ENCODE data around the gene STK25.

DNA sequence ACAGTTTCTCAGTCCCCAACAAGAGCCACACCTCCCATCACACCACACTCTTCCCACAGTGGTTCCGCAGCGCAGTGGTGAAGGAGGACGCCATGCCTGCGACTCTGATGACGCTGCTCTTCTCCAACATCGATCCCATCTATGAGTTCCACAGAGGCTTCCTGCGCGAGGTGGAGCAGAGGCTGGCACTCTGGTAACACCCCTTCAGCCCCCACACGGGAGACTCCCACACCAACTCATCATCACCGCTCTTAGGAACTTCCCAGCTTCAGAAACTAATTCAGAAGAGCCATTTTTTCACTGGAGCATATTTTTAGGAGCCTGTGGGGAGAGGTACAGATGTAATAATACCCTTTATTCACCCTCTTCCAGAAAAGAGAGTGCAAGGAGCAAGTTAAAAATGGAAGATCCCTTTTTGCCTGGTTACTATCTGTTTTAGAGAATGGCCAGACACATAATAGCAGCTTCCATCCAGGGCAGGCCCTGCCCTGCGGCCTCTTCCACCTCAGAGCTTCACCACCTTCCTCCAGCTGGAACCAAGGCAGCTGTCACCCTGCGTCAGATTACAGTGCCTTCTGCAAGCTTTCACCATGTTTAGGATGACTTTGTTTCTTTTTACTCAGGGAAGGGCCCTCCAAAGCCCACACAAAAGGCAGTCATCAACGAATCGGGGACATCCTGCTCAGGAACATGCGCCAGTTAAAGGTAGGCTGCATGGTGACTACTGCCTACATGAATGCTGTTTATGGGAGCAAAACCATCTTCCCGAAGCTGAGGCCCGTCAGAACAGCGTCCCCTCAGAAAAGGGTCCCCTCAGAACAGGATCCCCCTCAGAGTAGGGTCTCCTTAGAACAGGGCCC lies 44.9 kb downstream of the STK25 start:
- TF ChIP-seq ZNF24 (tag by site-specific recombination; IDR thresholded peaks at IDR 0.05) (no peak), GFI1B (tag by site-specific recombination; IDR thresholded peaks at IDR 0.05) (no peak), SALL2 (tag by site-specific recombination; IDR thresholded peaks at IDR 0.05; ENCODE audit: borderline replicate concordance) (no peak), PRDM4 (tag by site-specific recombination; IDR thresholded peaks at IDR 0.05) (no peak), ZFP3 (tag by site-specific recombination; IDR thresholded peaks at IDR 0.05; ENCODE audit: low read depth) (no peak), ZNF423 (tag by site-specific recombination; IDR thresholded peaks at IDR 0.05) (no peak), PRDM1 (tag by site-specific recombination; IDR thresholded peaks at IDR 0.05) (no peak), ZBTB44 (tag by site-specific recombination; IDR thresholded peaks at IDR 0.05) (no peak)
- TF ChIP-seq, protein P1, sequence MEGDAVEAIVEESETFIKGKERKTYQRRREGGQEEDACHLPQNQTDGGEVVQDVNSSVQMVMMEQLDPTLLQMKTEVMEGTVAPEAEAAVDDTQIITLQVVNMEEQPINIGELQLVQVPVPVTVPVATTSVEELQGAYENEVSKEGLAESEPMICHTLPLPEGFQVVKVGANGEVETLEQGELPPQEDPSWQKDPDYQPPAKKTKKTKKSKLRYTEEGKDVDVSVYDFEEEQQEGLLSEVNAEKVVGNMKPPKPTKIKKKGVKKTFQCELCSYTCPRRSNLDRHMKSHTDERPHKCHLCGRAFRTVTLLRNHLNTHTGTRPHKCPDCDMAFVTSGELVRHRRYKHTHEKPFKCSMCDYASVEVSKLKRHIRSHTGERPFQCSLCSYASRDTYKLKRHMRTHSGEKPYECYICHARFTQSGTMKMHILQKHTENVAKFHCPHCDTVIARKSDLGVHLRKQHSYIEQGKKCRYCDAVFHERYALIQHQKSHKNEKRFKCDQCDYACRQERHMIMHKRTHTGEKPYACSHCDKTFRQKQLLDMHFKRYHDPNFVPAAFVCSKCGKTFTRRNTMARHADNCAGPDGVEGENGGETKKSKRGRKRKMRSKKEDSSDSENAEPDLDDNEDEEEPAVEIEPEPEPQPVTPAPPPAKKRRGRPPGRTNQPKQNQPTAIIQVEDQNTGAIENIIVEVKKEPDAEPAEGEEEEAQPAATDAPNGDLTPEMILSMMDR (tag by site-specific recombination; IDR thresholded peaks at IDR 0.05), result no peak
